GM12874 (cell line): Measurements from ENCODE around the gene MAP6.

Experiments used
- CTCF ChIP-seq: IDR thresholded peaks from 2 replicates; pipeline ENCODE4 v1.5.1; 2011; ENCODE audit warnings: low read depth, mild to moderate bottlenecking, control low read depth, low read length, moderate library complexity; ENCODE audit not compliant: insufficient read depth

Gene MAP6

GRCh38 chr11:75596914-75597313 lies 71.9 kb downstream of the MAP6 start:
- no peak for TF ChIP-seq CTCF

GRCh38 chr11:75595429-75595828 lies 73.4 kb downstream of the MAP6 start:
- TF ChIP-seq CTCF: no peak

DNA sequence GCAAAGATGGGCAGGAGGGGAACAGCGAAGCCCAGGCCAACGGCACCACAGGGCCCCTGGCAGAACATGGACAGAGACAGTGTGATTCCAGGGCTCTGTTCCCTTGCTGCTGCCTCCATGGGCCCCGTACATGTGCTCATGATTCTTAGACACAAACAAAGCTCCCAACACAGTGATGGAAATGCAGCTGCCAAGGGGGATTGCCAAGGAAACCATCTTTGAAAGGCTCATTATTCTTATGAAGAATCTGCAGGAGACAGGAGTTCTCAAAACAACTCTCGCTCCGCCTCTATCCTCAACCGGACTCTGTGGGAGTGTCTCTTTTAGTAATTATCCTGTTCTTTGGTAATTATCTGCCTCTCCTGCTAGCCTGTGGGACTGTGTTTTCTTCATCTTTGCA lies 74.6 kb downstream of the MAP6 start:
- TF ChIP-seq CTCF: no peak

GRCh38 chr11:75593286-75593915 lies 75.4 kb downstream of the MAP6 start:
- TF ChIP-seq CTCF: no peak

DNA sequence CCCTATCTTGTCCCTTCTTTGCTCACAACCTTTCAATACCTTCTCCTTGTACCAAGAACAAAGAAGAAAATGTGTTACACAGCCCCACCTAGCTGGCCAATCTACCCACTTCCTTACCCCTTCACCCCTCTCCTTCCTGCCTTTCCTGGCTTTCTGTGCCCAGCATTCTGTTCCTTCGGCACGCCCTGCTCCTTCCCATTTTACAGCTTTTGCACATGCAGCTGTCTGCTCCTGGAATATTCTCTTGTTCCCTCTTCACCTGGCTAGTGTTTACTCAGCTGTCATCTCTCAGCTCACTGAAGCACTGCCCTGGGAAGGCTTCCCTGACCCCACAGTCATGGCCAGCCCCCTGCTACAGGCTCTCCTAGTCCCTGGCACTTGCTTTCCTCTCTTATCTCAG lies 76.1 kb downstream of the MAP6 start:
- TF ChIP-seq CTCF: no peak

DNA sequence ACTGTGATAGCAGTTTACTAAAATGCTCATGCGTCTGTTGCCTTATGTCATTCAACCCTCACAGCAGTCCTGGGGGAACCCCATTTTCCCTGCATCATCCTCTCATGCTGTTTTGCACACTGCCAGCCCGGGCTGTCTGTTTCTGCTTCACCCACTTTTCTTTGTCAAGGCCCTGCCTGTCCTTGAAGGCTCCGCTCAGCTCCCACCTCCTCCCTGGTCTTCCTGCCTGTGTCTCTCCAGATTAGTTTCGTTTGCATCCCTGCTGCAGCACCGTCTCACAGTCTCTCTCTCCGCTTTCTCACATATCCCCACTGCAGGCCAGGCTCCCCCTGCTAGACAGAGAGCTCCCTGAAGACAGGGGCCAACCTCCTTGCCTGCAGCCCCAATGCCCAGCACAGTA lies 76.9 kb downstream of the MAP6 start:
- no peak for TF ChIP-seq CTCF

DNA sequence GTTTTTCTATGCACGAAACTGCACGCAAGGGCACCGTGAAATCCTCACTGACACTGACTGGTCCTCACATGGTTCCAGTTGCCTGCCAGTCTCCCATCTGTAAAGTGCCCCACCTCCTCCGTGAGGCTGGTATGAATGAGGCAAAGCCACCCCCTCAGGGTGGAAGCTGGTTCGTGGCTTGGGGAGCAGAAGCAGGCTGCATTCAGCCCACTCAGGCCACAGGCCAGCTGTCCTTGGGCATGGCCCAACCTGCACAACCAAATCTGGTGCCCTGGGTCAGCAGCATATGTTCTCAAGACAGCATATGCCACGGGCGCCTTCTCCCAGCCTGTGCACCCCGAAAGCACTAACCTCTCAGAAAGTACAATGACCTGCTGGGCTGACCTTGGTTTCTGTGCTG lies 77.5 kb downstream of the MAP6 start:
- TF ChIP-seq CTCF: no peak
